ENCODE results near the gene USP28. TPM values are rescaled to one million over a fixed set of nuclear protein-coding genes. Genes with fewer than 3 reads are reported as not detected.

USP28 gene
- polyA plus RNA-seq, 2 of the 4 experiments (the other 2 are of a cell fraction): 15.4 to 31.3 TPM

DNA sequence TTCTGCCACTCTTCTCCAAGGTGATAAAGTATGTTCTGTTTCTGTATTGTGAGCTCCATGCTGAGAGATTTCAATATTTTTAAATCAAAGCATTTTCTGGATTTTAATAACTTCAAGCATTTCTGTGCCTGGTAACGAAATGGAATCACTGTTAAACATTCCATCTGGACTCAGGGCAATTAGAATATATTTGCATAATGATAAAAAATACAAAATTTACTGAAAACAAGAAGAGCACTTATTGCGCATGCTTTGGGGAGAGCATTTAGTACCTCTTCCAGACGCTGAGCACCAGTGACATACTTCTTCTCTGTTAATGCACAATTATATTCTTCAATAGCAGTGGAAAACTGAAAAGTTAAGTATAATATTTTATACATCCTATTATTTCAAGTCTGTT, 115.1 kb downstream of the USP28 start:
- CTCF ChIA-PET: no interaction called here
- POLR2A ChIA-PET: no interaction called here
- Histone ChIP-seq H3K4me3 (no peak overlapping the region), H3K27ac (no peak overlapping the region), H3K4me1 (no peaks in the 10 kb centered on the region), H3K9me3 (no peaks in the 10 kb centered on the region), H3K4me2 (no peak overlapping the region)
- TF ChIP-seq HOXB5 (CRISPR knock-in tag; IDR thresholded peaks at IDR 0.05) (no peak), JUNB (IDR thresholded peaks at IDR 0.05) (no peak), HES2 (IDR thresholded peaks at IDR 0.05) (no peak)
- WGBS (ENCODE audit: missing lambda C conversion rate): 90% methylated on average over 3 of the region's 3 CpGs
- FAIRE-seq: no peak
- no peak for DNase-seq (ENCODE audit: low read depth in 1 of 2, low spot score in 1 of 2)
- ATAC-seq: no peak

DNA sequence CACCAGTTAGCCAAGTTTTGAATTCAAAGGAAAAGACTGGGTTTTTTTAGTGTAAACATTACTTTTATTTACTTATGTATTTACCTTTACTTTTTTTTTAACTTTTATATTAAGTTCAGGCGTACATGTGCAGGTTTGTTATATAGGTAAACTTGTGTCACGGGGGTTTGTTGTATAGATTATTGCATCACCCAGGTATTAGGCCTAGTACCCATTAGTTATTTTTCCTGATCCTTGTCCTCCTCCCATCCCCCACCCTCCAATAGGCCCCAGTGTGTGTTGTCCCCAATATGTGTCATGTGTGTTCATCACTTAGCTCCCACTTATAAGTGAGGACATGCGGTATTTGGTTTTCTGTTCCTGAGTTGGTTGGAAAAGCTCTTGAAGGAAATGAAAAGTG, 122.4 kb downstream of the USP28 start:
- TF ChIP-seq RFX5 (IDR thresholded peaks at IDR 0.05) (no peak), ZFP36 (IDR thresholded peaks at IDR 0.05; ENCODE audit: borderline replicate concordance, partially characterized antibody) (no peak), HDAC2 (IDR thresholded peaks at IDR 0.05) (no peak), MAX (IDR thresholded peaks at IDR 0.05) (no peak), FOSL2 (IDR thresholded peaks at IDR 0.05) (no peak), FOSL2 (CRISPR knock-in tag; IDR thresholded peaks at IDR 0.05) (no peak), BCL3 (IDR thresholded peaks at IDR 0.05) (no peak), HES2 (IDR thresholded peaks at IDR 0.05) (no peak), CHD4 (IDR thresholded peaks at IDR 0.05; ENCODE audit: borderline replicate concordance) (no peak), ZC3H11A (IDR thresholded peaks at IDR 0.05) (no peak), ZNF302 (CRISPR knock-in tag; IDR thresholded peaks at IDR 0.05) (no peak), FOXS1 (CRISPR knock-in tag; IDR thresholded peaks at IDR 0.05) (no peak), ESRRA (IDR thresholded peaks at IDR 0.05; ENCODE audit: borderline replicate concordance, low read length) (no peak), JUN (IDR thresholded peaks at IDR 0.05) (no peak), EHMT2 (IDR thresholded peaks at IDR 0.05; ENCODE audit: low read depth) (no peak)
- TF ChIP-seq, protein P1, sequence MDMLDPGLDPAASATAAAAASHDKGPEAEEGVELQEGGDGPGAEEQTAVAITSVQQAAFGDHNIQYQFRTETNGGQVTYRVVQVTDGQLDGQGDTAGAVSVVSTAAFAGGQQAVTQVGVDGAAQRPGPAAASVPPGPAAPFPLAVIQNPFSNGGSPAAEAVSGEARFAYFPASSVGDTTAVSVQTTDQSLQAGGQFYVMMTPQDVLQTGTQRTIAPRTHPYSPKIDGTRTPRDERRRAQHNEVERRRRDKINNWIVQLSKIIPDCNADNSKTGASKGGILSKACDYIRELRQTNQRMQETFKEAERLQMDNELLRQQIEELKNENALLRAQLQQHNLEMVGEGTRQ (IDR thresholded peaks at IDR 0.05): no peak
- Histone ChIP-seq H3K27ac (no peak overlapping the region), H3K9me3 (no peaks in the 10 kb centered on the region), H3K4me2 (no peak overlapping the region), H3K4me1 (no peaks in the 10 kb centered on the region), H3K4me3 (no peak overlapping the region)
- WGBS (ENCODE audit: missing lambda C conversion rate): 80% methylated on average over 3 of the region's 3 CpGs
- ATAC-seq (no peak), DNase-seq (ENCODE audit: low read depth in 1 of 2, low spot score in 1 of 2) (no peak), FAIRE-seq (no peak)
- CTCF ChIA-PET: interaction anchor here (0.6 to 1.3 kb wide), 2 partner anchors 27 to 1473 kb away, joined by 4 to 7 read pairs; no protein-coding TSS in a partner anchor
- POLR2A ChIA-PET: no interaction called here

Small RNA genes lying within 50 kb of the gene (small RNA-seq; reads per million reads assigned to genes)
- gene LRRC37A13P (0 reads per million in 6 experiments), gene RNU6-1107P (0 reads per million in 6 experiments), gene RPS29P19 (0 reads per million in 6 experiments)

Other genes with a start within 250 kb of the USP28 start
- 0.12 and 0.15 TPM in 2 replicates for gene TMPRSS5, start 169.3 kb downstream of the USP28 start, polyA plus RNA-seq (2011; rRNA removed)
- gene TMPRSS5, start 169.3 kb downstream of the USP28 start, polyA plus RNA-seq (2017; fragmentation: RNase III; extraction: RNeasy Plus Mini Kit Qiagen cat#74134 plus additional on column Dnase treatment): 0.12 to 0.30 TPM (median 0.18 TPM) in 3 replicates
- 12.9 and 13.4 TPM in 2 replicates for gene ZW10, start 101.9 kb downstream of the USP28 start, polyA plus RNA-seq (2011; rRNA removed)
- gene ZW10, start 101.9 kb downstream of the USP28 start, polyA plus RNA-seq (2017; fragmentation: RNase III; extraction: RNeasy Plus Mini Kit Qiagen cat#74134 plus additional on column Dnase treatment): 13.9 to 14.1 TPM (median 13.9 TPM) in 3 replicates
- gene CLDN25, start 95.8 kb downstream of the USP28 start, polyA plus RNA-seq (2011; rRNA removed): not detected in 2 replicates
- gene CLDN25, start 95.8 kb downstream of the USP28 start, polyA plus RNA-seq (2017; fragmentation: RNase III; extraction: RNeasy Plus Mini Kit Qiagen cat#74134 plus additional on column Dnase treatment): not detected in 3 replicates
- not detected in 2 replicates for gene HTR3B, start 29.2 kb upstream of the USP28 start, polyA plus RNA-seq (2011; rRNA removed)
- not detected in 3 replicates for gene HTR3B, start 29.2 kb upstream of the USP28 start, polyA plus RNA-seq (2017; fragmentation: RNase III; extraction: RNeasy Plus Mini Kit Qiagen cat#74134 plus additional on column Dnase treatment)
- not detected in 2 replicates for gene HTR3A, start 99.5 kb upstream of the USP28 start, polyA plus RNA-seq (2011; rRNA removed)
- gene HTR3A, start 99.5 kb upstream of the USP28 start, polyA plus RNA-seq (2017; fragmentation: RNase III; extraction: RNeasy Plus Mini Kit Qiagen cat#74134 plus additional on column Dnase treatment): not detected in 3 replicates
- gene ZBTB16, start 184.1 kb upstream of the USP28 start, polyA plus RNA-seq (2011; rRNA removed): not detected in 2 replicates
- gene ZBTB16, start 184.1 kb upstream of the USP28 start, polyA plus RNA-seq (2017; fragmentation: RNase III; extraction: RNeasy Plus Mini Kit Qiagen cat#74134 plus additional on column Dnase treatment): not detected in 3 replicates

All from A549 (cell line).